Muscle layer of colon (tissue), 2 donors: Measurements from ENCODE around the gene TM9SF4.
"Not testable (repeated sequence)": the region's sequence is repeated elsewhere in the genome, so short reads cannot be mapped to it uniquely, and the experiment has no call there.

Experiments used
- H3K27ac ChIP-seq: one replicate; pipeline ENCODE4 v1.7.0; 2013; ENCODE audit warnings: low read depth, mild to moderate bottlenecking, low read length, moderate library complexity
- H3K27me3 ChIP-seq, 2 donors: one replicate each; pipeline ENCODE4 v1.7.0; 2013; ENCODE audit warnings: low read length in 2 of 2, mild to moderate bottlenecking in 2 of 2; ENCODE audit not compliant: insufficient read depth in 2 of 2, control insufficient read depth in 1 of 2
- H3K36me3 ChIP-seq: one replicate; pipeline ENCODE4 v1.7.0; 2013; ENCODE audit warnings: mild to moderate bottlenecking, low read length; ENCODE audit not compliant: insufficient read depth
- H3K4me1 ChIP-seq: one replicate; pipeline ENCODE4 v1.7.0; 2013; ENCODE audit warnings: mild to moderate bottlenecking, low read length; ENCODE audit not compliant: insufficient read depth
- H3K4me3 ChIP-seq, 2 donors: one replicate each; pipeline ENCODE4 v1.7.0; 2013; ENCODE audit warnings: low read length in 2 of 2, low read depth in 1 of 2, mild to moderate bottlenecking in 1 of 2, moderate library complexity in 1 of 2
- H3K9ac ChIP-seq: one replicate; pipeline ENCODE4 v1.7.0; 2013; ENCODE audit warnings: low read length
- H3K9me3 ChIP-seq: one replicate; pipeline ENCODE4 v1.7.0; 2013; ENCODE audit warnings: mild to moderate bottlenecking, low read length
- donor health status: abdominal sarcoma.
- donor health status: Adenocarcinoma of cecum.

The TM9SF4 gene

DNA sequence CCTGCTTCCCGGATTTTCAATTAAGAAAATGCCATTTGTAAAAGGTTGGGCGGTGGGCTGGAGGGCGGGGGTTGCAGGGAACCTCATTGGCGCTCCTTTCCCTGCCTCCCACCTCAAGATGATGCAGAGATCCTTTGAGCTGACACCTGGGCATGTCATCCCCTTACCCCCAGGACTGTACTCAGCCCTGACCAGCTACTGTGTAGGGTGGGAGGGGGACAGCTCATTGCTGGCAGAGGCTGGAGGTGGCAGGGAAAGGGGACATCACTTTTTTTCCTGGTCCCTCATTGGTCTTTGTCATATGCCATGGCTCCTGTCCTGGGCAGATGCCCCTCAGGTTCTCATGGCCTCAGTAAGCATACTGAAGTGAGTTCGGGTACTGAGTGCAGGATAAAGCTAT lies 83.8 kb downstream of the TM9SF4 start:
- Histone ChIP-seq H3K4me1 (peaks cover 12% of the 10 kb centered on the region), H3K36me3 (peaks cover 11% of the 10 kb centered on the region)

GRCh38 chr20:32193996-32194395 lies 84.5 kb downstream of the TM9SF4 start:
- H3K4me3 ChIP-seq, result no peak overlapping the region

More for the DNA sequence above, 83.8 kb downstream of the TM9SF4 start:
- not testable (repeated sequence) for H3K27ac ChIP-seq, H3K9ac ChIP-seq, H3K27me3 ChIP-seq, H3K9me3 ChIP-seq, H3K4me3 ChIP-seq

GRCh38 chr20:32195581-32195980 lies 86.1 kb downstream of the TM9SF4 start:
- Histone ChIP-seq H3K9ac (no peak overlapping the region), H3K4me1 (no peaks in the 10 kb centered on the region), H3K27ac (no peak overlapping the region), H3K9me3 (no peaks in the 10 kb centered on the region), H3K27me3 (no peaks in the 10 kb centered on the region), H3K4me3 (no peak overlapping the region), H3K36me3 (peaks cover 30% of the 10 kb centered on the region)

More at GRCh38 chr20:32193996-32194395, 84.5 kb downstream of the TM9SF4 start:
- no peaks in the 10 kb centered on the region for H3K27me3 ChIP-seq
- no peaks in the 10 kb centered on the region for H3K9me3 ChIP-seq
- H3K36me3 ChIP-seq, result peaks cover 18% of the 10 kb centered on the region
- H3K9ac ChIP-seq, result no peak overlapping the region
- no peak overlapping the region for H3K27ac ChIP-seq
- H3K4me1 ChIP-seq, result peaks cover 6% of the 10 kb centered on the region

GRCh38 chr20:32196613-32197012 lies 87.1 kb downstream of the TM9SF4 start:
- H3K27me3 ChIP-seq, H3K9me3 ChIP-seq, H3K27ac ChIP-seq, H3K4me3 ChIP-seq, H3K4me1 ChIP-seq, H3K9ac ChIP-seq: not testable (repeated sequence)
- H3K36me3 ChIP-seq, result peaks cover 39% of the 10 kb centered on the region

DNA sequence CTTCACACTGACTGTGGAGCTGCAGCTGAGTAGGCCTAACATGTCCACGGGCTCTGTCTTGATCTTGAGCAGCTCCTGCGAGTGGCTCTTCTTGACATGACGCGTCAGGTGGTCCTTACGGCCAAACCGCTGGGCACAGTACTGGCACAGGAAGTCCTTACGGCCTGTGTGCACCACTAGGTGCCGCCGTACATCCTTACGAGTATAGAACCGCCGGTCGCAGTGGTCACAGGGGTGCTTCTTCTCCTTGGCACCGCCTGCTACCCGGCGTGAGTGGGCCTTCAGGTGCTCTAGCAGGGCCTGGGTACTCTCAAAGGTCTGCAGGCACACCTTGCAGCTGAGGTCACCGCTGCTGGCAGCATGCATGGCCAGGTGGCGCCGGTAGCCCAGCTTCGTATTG lies 87.6 kb downstream of the TM9SF4 start:
- peaks cover 45% of the 10 kb centered on the region for H3K36me3 ChIP-seq
- not testable (repeated sequence) for H3K4me3 ChIP-seq, H3K27ac ChIP-seq, H3K4me1 ChIP-seq, H3K9me3 ChIP-seq, H3K27me3 ChIP-seq, H3K9ac ChIP-seq

- Histone ChIP-seq H3K27me3 (no peaks in the 10 kb centered on the region), H3K9ac (no peak overlapping the region), H3K4me3 (no peak overlapping the region), H3K9me3 (no peaks in the 10 kb centered on the region), H3K36me3 (peaks cover 51% of the 10 kb centered on the region), H3K27ac (no peak overlapping the region), H3K4me1 (peaks cover 8% of the 10 kb centered on the region)
Observed at GRCh38 chr20:32199006-32199405, 89.5 kb downstream of the TM9SF4 start.

DNA sequence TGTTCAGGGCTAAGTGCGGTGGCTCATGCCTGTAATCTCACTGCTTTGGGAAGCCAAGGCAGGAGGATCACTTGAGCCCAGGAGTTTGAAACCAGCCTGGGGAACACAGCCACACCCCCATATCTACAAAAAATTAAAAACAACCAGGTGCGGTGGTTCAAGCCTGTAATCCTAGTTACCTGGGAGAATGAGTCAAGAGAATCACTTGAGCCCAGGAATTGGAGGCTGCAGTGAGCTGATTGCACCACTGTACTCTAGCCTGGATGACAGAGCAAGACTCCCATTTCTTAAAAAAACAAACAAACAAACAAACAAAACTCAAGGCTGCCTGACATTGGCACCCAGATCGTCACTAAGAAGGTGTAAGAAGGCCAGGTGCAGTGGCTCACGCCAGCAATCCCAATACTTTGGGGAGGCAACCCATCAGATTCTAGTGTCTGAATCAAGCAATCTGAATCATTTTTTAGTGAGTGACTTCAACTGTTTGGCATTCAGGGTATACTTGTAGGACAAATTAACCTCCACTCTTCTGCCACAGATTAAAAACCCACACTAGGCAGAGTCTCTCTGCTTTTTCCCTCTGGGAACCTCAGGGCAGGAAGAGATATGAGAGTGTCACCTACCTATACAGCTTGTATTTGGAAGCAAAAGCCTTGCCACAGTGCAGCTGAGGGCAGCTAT lies 91.9 kb downstream of the TM9SF4 start:
- H3K9me3 ChIP-seq, result no peaks in the 10 kb centered on the region
- H3K27me3 ChIP-seq, result no peaks in the 10 kb centered on the region
- no peak overlapping the region for H3K4me3 ChIP-seq
- no peak overlapping the region for H3K9ac ChIP-seq
- H3K36me3 ChIP-seq, result peaks cover 41% of the 10 kb centered on the region
- no peak overlapping the region for H3K27ac ChIP-seq
- H3K4me1 ChIP-seq, result peaks cover 32% of the 10 kb centered on the region

- H3K27ac ChIP-seq, result no peak overlapping the region
- H3K9ac ChIP-seq, result no peak overlapping the region
- peaks cover 41% of the 10 kb centered on the region for H3K36me3 ChIP-seq
- no peak overlapping the region for H3K4me3 ChIP-seq
- no peaks in the 10 kb centered on the region for H3K27me3 ChIP-seq
- H3K9me3 ChIP-seq, result no peaks in the 10 kb centered on the region
- peaks cover 38% of the 10 kb centered on the region for H3K4me1 ChIP-seq
Observed at GRCh38 chr20:32201977-32202363, 92.5 kb downstream of the TM9SF4 start.

DNA sequence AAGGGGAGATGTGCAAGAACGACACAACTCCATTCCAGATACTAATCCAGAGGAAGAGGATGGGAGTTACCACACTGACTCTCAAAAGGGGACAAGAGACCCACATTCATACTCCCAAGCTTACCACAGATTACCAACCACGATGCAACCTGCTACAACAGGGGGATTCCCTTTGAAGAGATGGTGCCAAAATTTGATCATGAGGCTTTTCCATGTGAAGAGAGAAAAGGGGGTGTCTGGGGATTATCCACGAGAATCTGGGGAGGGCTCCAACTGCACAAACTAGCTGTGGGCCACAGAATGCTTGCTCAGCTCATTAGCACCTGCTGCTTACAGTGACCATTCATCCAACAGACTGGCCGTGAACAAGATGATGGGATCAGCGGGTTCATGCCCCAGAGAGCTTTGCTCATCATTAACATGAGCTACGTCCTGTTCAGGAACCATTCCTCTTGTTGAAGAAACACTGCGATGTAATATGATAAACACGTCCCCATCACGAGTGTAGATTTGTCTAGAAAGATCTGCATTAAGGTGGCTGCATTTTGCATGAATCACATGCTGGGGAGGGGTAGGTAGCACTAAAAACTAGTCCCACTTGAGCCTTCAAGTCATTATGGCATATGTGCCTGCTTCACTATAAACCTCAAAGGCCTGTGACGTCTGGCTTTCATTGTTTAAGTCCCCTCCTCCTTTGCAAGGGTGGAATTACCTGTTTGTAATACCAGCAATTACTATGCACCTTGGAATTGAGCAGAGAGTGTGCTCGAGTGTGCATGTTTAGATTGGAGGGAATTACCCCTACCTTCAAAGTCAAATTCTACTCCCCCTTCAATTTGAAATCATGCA lies 94.1 kb downstream of the TM9SF4 start:
- no peak overlapping the region for H3K4me3 ChIP-seq
- H3K4me1 ChIP-seq, result peaks cover 42% of the 10 kb centered on the region
- H3K27me3 ChIP-seq, result no peaks in the 10 kb centered on the region
- no peak overlapping the region for H3K27ac ChIP-seq
- no peaks in the 10 kb centered on the region for H3K9me3 ChIP-seq
- no peak overlapping the region for H3K9ac ChIP-seq
- peaks cover 37% of the 10 kb centered on the region for H3K36me3 ChIP-seq

- peaks cover 28% of the 10 kb centered on the region for H3K36me3 ChIP-seq
- H3K9ac ChIP-seq, result peak overlapping the region; percentile 5
Observed at GRCh38 chr20:32204205-32205109, 94.9 kb downstream of the TM9SF4 start.

More at GRCh38 chr20:32204205-32205109, 94.9 kb downstream of the TM9SF4 start:
- no peaks in the 10 kb centered on the region for H3K27me3 ChIP-seq
- H3K27ac ChIP-seq, result no peak overlapping the region
- H3K9me3 ChIP-seq, result no peaks in the 10 kb centered on the region
- peaks cover 46% of the 10 kb centered on the region for H3K4me1 ChIP-seq
- no peak overlapping the region for H3K4me3 ChIP-seq
